Hematopoietic multipotent progenitor cell treated with erythropoietin and hydrocortisone succinate and interleukin-3 and kit ligand, for 15 days (in vitro differentiated cells): ENCODE measurements around the gene POLR2I.
"Not testable (repeated sequence)": the region's sequence is repeated elsewhere in the genome, so short reads cannot be mapped to it uniquely, and the experiment has no call there.

Experiments
- DNase-seq: peaks from one replicate; pipeline ENCODE4 v3.0.0-alpha.2; 2015; ENCODE audit warnings: low spot score

Gene POLR2I

DNA sequence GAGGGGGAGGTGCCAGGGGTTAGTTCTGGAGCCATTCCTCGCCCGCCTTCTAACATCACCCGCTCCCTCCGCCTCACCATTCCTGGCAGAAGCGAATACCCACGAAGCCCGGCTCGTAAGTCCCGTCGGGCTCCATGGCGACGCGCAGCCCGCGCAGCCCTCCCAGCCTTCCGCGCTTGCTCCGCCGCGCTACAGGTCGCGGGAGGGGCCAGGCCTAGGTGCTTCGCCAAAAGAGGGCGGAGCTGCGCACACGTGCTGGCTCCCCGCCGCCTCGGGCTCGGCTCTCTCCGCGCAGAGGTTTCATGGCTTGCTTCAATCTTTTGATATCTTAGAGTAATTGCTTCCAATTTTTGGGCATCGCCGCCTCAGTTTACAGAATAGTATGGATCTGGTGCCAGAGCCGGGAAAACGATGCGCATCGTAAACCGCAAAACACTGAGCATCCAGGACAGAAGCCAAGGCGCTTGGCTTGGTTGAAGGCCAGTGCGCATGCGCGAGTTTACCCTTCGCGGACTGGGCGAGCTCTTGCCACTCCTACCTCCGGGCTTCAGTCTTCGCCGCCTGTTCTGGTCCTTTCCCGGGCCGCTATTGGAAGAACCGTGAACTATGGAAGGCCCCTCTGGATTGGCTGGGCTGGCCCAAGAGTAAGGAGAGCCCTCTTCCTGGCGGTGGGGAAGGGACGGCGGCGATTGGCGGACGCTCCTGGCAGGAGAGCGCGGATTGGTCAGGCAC is at the start of gene POLR2I:
TSS of gene POLR2I (minus strand) at position 155 of the 732 bp plus-strand sequence. CDS start at position 136, 19 bp downstream.
- DNase-seq: peak; percentile 94

DNA sequence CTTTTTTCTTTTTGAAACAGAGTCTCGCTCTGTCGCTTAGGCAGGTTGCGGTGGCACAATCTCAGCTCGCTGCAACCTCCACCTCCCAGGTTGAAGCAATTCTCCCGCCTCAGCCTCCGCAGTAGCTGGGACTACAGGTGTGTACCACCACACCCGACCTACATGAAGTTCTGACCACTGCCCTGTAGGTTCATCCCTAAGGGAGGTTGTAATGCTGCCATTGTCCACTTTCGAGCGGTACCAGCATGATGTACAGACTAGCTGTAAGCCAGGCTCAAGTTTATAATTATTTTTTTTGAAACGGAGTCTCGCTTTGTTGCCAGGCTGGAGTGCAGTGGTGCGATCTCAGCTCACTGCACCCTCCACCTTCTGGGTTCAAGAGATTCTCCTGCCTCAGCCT is 49.1 kb upstream of the POLR2I start:
- DNase-seq: no peak

DNA sequence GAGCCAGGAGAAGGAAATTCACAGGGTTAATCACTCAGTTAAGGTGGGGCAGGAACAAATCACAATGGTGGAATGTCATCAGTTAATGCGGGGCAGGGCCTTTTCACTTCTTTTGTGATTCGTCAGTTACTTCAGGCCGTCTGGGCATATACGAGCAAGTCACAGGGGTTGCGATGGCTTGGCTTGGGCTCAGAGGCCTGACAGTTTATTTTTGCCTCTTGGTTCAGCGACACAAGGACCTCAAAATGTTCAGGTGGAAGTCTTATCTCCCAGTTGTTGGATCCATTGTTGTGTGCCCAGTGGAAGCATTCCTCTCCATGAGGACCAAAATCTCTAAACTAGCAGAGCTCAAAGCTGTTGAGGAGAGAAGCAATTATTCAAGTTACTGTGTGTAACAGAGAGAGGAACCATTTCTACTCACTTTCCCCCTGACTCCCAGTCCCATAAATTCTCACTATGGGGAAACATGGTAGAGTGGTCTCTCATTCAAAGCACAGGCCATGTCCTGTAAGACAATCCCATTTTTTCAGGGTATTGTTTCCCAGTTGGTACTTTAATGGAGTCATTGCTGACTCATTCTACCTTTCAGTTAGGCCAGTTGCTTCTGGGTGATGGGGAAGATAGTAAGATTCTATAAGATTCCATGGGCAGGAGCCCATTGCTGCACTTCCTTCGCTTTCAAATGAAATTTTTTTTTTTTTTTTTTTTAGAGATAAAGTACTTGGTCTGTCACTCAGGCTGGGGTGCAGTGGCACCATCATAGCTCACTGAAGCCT is 46.3 kb upstream of the POLR2I start:
- no peak for DNase-seq

DNA sequence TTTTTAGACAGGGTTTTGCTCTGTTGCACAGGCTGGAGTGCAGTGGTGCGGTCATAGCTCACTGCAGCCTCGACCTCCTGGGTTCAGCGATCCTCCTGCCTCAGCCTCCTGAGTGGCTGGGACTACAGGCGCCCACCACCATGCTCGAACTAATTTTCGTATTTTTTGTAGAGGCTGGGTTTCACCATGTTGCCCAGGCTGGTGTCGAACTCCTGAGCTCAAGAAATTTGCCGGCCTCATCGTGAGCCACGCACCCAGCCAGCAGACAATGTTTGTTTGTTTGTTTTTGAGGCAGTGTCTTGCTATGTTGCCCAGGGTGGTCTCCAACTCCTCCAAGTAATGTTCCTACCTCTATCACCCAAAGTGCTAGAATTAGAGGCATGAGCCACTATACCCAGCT is 38.5 kb upstream of the POLR2I start:
- DNase-seq: no peak

DNA sequence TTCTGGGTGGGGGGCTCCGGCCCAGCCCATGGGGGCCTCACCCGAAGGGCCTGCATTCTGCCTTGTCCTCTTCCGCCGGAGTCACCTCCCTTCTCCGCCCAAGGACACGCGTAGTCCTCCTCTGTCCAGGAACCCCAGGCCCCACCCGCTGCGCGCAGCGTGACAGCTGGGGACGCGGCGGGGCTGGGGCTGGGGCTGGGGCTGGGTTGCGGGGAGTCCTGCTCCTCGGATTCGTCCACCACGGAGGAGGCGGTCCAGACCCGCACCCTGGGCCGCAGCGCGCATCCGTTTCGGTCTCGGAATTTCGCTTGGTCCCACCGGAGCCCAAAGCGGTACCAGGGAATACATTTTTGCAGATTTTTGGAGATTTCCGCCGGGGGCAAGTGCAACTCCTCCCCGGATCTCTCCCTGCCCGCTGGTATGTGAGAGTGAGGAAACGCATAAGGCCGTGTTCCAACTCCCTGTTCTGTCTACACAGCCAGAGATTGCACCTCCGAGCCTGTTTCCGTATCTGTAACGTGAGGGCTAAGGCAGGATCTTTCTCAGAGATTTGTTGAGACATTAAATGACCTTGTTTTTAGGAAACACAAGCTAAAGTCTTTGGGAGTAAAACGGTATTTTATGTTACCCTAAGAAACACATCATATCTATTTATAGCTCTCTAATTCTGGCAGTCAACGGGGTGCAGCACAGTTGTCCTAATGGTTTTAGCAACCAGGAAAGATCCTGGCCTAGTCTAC is 37.8 kb upstream of the POLR2I start, which contains the start of gene COX7A1:
TSS of gene COX7A1 (minus strand) at position 96 of the 740 bp plus-strand sequence. CDS start at position 56, 40 bp downstream.
- no peak for DNase-seq

DNA sequence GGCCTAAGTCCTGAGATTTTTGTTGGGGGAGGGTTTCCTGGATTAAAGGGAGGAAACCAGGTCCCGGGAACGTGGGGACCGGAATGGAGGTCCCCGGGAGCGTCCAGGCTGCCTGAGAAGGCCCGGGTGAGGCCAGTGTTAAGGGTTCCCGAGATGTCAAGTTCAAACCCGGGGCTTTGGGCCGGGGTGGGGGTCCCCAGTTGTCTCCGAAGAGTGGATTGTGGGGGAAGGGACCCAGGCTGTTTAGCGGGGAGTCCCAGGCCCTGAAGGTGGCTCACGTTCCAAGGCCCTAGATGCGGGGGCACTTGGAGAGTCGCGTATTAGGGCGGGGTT is 37.3 kb upstream of the POLR2I start:
- no peak for DNase-seq

DNA sequence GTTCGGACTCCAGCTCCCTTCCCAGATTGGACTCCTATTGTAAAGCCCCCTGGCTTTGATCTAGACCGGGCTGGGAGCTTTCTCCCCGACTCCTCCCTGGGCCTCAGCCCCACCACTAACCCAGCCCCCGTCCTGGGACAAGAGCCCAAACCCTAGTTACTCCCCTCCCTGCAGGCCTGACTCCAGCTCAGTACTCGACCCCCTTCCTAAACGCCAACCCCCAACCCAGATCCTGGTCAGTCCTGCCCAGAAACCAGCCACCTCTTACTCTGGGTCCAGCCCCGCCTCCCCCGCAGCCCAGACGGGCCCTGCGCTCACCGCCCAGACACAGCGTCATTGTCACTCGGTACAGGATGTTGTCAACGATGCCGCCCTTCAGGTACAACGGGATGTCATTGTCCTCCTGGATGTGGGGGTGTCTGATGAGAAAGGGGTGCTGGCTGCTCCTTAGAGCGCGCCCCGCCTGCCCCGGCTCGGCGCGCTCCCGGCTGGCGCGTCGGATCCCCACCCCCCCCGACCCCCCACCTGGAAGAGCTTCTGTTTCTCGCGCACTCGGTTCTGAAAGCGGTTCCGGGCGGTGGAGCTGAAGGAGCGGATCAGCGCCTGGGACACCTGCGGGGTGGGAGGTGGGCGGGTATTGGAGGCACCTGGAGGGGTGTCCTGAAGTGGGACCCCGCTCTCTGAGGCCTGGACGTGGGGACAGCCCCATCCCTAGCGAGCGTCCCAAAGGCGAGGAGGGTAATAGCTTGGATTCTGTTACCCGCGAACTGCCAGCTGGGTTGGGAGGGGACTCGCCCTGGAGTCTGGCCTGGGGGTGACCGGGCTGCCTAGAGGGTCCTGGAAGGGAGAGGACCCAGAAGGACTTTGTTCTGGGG is 36.7 kb upstream of the POLR2I start:
- DNase-seq: no peak

DNA sequence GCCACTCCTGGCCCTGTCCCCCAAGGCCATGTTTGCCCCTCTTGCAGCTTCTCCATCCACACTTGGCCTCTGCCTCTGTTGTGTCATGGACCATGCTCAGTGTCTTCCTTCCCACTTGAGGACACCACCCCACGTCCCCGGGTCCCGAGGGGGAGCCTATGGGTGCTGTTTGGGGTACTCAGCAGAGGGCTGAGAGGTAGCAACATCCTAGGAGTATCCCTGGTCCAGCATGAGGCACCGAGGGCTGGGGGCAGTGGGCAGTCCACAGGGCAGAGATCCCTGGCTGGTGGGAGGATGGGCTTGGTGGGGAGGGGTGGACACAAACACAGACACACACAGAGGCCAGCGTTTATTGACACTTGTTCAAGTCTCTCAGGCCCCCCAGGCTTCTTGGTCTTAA is 35.9 kb upstream of the POLR2I start:
- DNase-seq: no peak

DNA sequence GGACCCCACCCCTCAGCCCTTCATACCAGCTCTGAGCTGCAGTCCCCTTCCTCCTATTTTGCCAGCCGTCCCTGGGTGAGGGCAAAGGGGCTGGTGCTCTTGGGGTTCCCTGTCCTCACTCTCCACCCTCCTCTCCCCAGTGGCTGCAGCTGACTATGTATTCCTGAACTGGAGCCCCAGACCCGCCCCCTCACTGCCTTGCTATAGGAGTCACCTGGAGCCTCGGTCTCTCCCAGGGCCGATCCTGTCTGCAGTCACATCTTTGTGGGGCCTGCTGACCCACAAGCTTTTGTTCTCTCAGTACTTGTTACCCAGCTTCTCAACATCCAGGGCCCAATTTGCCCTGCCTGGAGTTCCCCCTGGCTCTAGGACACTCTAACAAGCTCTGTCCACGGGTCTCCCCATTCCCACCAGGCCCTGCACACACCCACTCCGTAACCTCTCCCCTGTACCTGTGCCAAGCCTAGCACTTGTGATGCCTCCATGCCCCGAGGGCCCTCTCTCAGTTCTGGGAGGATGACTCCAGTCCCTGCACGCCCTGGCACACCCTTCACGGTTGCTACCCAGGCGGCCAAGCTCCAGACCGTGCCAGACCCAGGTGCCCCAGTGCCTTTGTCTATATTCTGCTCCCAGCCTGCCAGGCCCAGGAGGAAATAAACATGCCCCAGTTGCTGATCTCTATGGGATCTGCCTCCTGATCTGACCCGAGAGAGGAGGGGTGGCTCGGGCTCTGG is 35.2 kb upstream of the POLR2I start:
- DNase-seq: no peak

DNA sequence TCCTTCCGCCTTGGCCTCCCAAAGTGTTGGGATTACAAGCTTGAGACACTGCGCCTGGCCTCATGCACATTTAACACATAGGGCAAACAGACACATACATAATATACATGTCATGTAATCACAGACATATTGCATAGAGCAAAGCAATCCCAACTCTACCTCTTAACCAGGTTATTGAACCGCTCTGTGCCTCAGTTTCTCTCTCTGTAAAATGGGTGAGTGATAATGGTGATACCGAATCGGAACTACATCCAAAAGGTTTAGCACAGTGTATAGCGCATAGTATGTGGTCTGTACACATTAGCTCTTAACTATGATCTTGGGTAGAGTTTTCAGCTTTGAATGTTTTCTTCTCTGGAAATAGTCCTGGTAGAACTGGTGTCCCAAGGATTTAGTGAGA is 29.9 kb upstream of the POLR2I start:
- DNase-seq: no peak

DNA sequence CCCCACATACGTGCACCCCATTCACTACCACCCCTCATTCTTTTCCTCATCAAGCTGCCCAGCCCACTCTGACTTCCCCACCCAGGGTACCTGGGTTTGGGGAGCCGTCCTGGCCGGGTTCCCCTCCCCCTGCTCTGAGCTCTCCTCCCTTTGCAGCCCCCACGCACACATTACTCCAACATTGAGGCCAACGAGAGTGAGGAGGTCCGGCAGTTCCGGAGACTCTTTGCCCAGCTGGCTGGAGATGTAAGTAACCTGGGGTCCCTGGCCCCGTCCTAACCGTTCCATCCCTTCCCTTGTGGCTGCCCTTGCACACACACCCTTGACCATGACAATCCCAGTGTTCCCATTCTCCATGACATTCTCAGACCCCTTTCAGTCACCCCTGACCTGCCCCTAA is 27.8 kb upstream of the POLR2I start:
- no peak for DNase-seq

DNA sequence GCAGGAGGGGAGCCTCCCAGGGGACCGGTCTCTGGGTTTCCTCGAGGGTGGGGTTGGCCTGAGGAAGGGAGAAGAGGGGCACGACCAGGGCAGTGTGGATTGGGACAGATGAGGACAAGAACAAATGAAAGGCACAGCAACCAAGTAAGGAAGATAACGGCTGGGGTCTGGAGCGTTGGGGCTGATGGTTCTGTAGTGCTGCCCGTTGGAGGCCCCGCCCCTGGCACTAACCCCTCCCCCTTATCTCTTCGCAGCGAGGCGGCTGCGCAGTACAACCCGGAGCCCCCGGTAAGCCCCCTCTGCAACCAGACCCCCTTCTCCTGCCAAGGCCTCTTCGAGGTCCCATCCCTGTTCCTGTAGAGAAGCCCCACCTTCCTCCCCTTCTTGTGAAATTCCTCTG is 27.4 kb upstream of the POLR2I start:
- no peak for DNase-seq

DNA sequence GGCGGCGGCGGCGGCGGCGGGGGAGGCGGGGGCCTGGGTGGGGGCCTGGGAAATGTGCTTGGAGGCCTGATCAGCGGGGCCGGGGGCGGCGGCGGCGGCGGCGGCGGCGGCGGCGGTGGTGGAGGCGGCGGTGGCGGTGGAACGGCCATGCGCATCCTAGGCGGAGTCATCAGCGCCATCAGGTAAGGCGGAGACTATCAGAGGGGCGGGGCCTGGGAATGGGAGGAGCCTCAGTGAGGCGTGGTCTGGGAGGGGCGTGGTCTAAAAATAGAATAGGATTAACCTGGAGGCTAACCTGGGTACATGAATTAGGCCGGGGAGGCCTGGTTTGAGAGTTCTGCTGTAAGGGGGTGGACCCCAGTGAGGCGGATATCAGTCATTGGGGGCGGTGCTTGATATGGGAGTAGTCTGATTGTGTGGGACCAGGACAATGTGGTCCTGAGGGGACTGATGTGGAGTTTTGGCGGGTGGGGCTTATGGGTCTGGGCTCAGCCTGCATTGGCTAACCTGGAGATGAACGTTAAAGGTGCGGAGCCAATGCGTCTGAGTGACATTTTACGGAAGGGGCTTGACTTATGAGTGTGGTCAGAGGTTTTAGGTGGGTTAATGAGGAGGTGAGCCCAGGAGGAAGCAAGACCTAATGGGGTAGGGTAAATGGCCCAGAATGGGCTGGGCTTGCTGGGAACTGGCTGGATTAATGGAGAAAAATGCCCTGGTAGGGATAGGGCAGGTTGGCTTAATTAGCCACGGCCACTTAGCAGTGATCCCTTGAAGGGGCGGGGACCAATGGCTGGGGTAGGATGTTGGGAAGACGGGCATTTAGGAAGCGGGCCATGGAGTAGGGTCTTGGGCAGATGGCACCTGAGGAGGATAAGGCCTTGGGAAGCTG is 26.6 kb upstream of the POLR2I start:
- DNase-seq: peak; percentile 87

DNA sequence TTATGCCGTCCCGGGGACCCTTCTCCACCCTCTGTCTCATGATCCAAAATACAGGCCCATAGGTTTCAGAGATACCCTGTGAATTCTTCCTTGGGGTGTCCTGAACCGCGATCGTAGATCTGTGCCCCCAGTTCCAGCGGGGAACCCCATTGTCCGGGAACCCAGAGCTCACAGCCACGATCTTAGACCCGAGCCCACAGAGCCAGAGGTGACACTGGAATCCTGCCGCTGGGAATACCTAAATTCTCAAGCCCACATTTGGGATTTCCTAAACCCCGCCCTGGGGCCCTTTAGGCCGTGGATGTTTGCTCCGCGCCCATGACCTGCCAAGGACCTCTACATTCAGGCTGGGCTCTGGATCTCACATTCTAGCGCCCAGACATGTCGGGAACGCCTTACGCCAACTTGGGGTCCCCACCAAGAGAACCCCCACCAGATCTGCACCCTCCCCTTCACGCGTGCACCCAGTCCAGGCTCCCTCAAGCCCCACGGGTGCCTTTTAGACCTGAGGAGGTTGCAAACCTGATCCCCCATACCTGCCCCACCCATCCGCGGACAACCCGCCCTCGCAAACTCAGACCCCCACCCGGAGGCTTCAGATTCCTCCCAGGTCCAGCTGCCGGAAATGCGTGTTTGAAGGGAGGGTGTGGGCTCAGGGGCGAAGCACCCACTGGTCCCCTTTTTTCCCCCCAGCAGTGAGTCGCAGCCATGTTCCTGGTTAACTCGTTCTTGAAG is 25.8 kb upstream of the POLR2I start:
- peak; percentile 43 for DNase-seq

DNA sequence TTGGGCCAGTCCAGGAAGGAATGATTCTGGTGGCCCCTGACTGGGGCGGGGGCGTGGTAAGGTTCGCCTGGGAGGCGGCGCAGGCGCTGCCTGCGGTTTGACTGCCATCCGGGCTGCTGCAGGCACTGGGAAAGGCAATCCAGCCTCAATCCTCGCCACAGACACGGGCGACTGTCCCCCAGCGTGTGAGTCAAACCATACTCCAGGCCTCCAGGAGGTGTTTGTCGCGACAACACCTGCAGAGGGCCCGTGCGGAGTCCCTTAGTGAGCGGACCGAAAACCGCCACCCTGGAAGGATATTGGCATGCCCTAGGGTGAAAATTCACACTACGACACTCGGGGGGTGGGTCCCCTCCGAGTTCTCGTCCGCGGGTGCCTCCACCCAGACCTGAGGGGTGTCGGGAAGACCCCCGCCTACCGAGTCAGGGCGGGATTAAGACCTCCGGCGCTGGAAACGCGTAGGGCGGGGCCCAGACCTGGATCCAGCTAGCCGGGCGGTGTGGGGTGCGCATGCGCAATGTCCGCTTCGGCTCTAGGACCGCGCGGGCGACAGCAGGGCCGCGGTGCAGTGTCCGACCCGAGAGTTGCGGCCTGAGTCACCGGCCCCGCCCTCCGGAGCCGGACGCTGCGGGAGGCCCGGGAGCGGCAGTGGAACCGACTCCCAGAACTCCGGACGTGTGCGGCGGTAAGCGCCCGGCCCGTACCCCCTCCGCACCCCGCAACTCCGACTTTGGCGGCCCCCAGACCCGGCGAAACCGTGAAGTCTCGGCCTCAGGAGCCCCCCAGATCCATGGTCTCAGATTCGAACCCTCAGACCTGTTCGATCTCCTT is 25.0 kb upstream of the POLR2I start, which contains the start of gene CAPNS1:
TSS of gene CAPNS1 (plus strand) at position 594 of the 831 bp plus-strand sequence. CDS start 946 bp downstream, outside the sequence.
- DNase-seq: peak; percentile 96

DNA sequence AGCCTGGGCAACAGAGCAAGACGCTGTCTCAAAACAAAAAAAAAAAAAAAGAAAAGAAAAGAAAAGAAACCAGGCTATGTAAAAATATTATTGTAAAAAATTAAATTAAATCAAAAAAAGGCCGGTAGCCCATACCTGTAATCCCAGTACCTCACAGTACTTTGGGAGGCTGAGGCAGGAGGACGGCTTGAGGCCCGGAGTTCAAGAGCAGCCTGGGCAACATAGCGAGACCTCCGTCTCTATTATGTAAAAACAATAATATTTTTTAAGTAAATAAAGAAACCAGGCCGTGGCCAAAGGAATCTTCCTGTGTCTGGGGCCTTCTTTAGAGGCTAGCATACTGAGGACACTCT is 24.4 kb upstream of the POLR2I start:
- DNase-seq: no peak

DNA sequence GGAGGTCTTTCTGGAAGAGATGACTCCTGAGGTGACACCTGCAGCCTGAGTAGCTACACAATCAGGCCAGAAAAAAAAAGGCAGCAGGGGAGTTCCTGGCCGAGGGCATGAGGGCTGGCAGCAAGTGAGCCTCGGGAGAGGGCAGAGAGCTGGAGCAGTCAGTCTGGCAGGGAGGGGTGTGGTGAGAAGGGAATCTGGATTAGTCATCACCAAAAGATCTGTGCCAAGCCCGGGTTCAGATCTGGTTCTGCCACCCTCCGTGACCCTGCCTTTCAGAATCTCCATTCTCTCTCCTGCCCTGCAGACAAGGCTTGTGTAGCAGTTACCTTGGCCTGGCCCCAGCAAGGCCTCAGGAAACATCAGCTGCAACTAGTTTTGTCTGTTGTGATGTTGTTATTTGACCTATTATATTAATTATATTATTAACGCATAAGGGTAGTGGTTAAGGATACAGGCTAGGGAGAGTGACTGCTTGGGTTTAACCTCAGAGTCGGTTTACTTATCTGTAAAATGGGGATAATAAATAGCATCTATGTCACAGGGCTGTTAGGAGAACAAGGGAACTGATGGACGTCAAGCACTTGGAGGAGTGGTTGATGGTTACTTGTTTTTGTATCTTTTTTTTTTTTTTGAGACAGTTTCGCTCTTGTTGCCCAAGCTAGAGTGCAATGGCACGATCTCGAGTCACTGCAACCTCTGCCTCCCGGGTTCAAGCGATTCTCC is 22.4 kb upstream of the POLR2I start:
- peak; percentile 61 for DNase-seq

DNA sequence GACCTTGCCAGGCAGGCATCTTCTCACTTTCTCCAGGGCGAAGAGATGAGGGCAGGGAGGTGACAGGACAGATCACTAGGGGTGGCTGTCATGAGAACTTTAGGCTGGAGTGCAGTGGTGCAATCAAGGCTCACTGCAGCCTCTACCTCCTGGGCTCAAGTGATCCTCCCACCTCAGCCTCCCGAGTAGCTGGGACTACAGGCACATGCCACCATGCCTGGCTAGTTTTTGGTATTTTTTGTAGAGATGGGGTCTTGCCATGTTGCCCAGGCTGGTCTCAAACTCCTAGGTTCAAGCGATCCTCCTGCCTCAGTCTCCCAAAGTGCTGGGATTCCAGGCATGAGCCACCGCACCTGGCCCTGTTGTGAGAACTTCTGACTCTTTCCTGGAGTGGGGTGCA is 20.2 kb upstream of the POLR2I start:
- DNase-seq: not testable (repeated sequence)
